ENCODE results near the gene FZD10.

Gene FZD10

DNA sequence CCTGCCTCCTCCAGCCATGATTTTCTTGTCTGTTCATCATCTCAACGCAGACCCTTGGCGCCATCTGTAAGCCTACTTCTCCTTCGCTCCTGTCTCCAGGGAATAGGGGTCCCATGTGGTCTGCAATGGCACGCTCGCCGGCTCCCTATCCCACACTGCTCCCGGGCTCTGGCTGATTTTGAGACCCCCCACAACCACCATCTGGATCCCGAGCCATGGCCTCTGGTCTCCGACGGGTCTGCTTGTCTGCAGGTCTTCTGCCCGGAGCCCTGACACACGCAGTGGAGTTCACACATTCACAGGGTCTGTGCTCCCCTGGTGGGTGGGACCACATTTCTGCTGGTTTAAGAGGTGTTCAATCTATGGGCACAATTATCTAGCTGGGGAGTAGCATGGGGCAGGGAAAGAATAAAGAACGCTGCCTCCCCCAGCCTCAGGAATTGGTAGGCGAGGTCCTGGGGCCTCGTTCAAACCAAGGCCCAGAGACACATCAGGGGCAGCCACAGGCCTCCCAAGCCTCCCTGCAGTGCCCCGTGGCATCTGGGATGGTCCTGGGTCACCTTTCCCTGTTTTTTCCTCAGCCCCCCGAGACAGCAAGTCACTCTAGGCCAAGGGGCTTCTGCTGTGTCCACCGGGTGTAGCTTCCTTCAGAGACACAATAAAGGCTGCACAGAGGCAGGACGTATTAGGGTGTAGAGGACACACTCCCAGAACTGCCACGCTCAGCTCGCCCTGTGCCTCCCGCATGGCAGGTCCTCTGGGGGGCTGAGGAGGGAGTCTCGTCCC, 21.5 kb downstream of the FZD10 start:
- no peak for DNase-seq

DNA sequence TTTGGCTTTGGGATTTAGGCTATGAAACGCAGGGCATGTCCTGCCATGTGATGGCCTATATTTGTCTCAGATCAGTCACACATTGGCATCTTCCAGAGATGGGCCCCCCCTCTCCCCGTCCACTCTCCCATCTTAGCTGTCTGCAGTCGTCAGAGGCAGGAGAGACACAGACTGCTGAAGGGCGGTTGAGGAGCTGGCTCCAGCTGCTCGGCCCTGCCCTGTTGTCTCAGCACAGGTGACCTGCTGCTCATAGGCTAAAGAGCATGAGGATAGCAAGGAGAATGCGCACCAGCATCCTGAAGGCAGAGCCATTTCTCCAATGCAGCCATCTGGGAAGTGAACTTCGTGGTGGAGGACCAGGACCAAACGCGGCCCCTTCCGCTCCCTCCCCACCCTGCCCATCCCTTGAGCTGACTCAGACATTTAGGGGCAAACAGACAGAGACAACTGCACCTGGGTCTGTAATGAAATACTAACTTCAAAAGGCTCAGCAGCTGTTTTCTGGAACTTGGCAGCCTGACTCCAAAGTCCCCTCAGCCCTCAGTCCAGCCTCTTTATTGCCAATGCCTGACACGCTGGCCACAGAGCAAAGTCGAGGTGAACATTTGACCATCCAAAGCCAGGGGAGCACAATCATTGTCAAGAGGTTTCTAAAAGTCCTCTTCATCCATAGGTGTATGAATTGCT, 22.3 kb downstream of the FZD10 start:
- peak; percentile 39 for DNase-seq

GRCh38 chr12:130185455-130186391, 23.5 kb downstream of the FZD10 start:
- DNase-seq = peak; percentile 74

DNA sequence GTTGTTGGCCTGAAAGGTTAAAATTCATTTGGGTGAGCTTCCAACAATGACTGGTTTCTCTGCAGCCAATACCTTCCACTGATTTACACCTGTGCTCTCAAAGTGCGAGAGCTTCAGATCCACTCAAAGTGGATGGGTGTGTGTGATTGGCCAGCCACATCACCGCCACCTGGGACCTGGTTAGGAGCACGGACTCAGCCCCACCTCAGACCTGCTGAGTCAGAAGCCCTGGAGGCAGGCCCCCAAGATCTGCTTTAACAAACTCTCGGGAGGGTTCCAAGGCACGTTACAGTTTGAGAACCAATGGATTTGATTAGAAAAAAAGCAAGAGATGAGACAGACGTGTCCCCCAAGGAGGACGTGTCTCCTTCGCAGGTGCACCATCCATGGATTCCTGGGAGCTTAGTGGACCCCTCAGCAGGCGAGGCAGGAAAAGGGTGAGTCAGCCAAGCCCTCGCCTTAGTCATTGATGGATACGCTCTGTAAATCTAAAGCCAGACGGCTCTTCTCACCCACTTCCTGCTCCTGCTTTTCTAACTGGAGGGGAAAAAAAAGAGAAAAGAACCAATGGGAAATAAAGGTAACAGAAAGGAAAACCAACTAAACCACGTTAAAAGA, 24.5 kb downstream of the FZD10 start:
- DNase-seq = peak; percentile 98

DNA sequence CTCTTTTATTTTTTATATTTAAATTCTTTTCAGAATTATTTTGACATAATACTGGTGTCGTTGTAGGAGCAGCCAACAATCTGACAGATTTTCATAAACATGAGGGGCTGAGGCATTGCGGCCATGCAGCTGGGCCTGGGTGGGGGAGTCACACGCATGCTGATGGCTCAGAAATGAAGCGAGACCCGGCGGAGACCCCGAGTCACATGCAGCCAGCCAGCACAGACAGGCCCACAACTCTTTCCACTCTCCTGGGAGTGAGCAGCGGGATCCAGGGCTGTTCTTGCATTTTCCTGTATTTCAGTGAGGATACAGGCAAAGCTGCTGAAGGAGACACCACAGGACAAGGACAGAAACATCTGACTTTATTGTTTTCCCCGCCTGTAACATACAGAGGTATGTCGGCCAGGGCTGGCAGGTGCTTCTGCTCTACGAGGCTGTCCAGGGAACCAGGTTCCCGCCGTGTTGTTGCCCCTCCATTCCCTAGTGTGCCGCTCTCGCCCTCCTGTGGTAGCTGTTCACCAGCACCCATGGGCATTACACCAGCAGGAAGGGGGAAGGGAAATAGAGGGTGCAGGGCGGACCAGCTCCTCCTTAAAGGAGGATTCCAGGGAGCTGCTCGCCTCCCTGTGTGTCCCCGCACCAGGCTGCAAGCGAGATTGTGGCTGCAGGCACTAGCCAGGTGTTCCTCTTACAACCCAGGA, 30.5 kb downstream of the FZD10 start:
- DNase-seq = peak; percentile 78

DNA sequence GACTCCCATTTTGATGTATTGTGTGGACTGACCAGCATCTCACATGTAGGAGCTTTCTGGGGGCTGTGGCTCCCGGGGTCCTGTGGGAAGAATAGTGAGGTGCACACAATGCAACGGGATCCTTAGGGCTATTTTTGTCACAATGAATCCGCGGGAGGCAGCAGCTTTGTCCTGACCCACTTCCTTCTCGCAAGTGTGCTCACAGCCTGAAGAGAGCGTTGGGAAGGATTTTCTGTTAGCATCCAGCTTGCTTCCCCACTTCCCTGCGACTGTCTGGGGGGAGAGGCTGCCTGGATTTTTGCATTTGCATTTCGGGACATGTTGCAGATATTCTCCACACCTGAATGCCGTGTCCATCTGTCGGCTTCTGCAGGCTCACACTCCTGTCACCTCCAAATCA, 31.9 kb downstream of the FZD10 start:
- DNase-seq = no peak

- no peak for DNase-seq
Observed at GRCh38 chr12:130195369-130195768, 33.1 kb downstream of the FZD10 start.

DNA sequence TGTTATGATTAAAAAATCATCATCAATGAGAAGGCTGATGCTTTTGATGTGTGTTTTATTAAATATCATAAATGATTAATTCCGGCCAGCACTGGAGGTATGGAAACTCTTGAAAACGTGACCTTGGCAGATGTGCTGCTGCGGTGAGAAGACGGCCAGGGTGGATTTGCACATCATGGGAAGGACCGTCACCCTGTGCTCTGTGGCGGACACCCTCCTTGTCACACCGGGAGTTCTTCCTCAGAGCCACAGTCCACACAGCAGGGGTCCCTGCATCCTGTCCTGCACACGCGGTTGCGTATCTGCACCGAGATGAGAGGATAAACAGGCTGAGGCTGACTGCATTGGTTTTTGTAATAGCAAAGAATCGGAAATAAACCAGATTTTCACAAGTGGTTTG, 33.5 kb downstream of the FZD10 start:
- DNase-seq = no peak

DNA sequence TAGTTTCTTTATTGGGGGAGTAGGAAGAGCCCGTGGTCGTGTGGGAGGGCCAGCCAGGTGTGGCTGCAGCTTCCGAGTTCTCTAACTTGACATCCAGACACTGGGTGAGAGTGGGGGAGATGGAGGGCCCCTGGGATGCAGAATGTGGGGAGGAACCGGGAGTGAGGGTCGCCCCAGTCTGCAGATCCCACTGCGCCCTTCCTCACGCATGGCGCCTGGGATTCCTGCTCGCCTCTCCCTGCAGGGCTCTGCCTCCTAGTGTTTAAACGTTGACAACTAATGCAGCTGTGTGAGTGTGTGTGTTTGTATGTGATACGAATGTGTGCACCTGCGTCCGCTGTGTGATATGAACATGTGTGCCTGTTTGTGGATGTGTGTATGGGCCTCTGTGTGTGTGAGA, 34.6 kb downstream of the FZD10 start:
- DNase-seq = no peak

- DNase-seq = no peak
Observed at GRCh38 chr12:130198026-130198662, 35.9 kb downstream of the FZD10 start.

DNA sequence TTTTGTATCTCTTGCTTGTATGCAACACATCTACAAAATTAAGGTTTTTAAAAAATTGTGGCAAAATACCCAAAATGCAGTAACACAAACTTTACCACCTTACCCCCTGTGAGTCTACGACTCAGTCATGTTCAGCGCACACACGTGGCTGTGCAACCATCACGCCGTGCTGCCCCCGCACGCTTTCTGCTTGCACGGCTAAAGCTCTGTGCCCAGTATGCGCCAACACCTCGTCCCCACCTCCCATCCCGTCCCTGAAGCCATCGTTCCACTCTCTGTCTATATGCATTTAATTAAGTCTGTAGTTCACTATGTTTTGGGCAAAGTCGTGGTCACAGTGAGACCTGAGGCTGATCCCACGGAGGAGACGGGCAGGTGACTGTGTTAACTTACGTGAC, 36.4 kb downstream of the FZD10 start:
- DNase-seq = no peak

GRCh38 chr12:130199581-130200390, 37.5 kb downstream of the FZD10 start:
- no peak for DNase-seq

- no peak for DNase-seq
Observed at GRCh38 chr12:130200445-130200844, 38.2 kb downstream of the FZD10 start.

GRCh38 chr12:130201037-130201436, 38.8 kb downstream of the FZD10 start:
- no peak for DNase-seq

- DNase-seq = no peak
Observed at GRCh38 chr12:130202201-130202600, 39.9 kb downstream of the FZD10 start.

DNA sequence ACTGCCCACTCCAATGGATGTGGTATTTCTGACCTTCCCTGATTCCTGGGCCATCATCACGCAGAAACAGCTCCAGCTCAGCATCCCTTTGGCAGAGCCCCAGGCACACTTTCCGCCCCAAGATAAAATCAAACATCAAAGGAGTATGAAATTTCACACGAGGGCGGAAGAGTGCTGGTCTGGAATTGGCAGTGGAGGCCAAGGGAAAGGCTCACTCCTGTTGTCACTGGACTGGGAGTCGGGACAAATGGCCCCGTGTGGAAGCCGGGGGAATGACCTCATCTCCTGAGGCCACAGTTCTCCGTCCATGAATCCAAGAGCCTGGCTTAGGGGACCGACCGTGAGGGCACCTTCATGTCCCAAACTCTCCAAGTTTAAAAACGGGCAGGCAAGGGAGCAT, 40.9 kb downstream of the FZD10 start:
- no peak for DNase-seq

DNA sequence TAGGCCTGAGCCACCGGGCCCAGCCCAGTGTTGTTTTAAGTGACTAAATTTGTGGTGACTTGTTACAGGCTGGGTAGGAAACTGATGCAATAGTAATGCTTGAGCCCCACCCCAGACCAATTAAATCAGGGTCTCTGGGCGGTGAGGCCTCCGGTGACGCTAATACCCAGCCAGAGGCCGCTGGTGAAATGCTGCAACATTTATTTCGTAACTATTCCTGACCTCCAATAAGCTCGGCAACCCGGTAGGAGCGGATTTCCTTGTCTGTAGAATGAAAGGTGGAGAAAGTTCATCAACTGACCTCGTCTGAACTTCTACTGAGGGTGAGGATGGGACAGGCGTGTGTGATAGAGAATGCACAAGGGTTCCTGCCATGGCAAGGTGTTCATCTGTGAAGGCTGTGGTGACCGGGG, 42.3 kb downstream of the FZD10 start:
- DNase-seq = no peak

DNA sequence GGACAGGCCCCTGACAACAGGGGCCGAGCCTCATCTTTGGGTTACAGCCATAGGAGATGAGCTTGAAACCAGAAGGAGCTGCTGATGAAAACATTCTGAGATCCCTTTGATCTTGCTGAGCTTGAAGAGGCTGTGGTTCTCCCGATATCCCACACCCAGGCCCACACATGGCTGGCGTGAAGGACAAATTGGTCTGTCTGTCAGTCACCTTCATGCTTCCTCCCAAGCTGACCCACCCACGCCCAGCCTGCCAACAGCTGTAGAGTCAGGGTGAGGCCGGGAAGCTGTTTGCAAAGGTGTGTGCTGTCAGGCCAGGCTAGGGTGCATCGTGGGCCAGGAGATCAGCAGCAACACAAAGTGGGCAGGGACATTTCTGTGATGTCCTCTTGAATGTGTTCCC, 43.2 kb downstream of the FZD10 start:
- DNase-seq = no peak

- DNase-seq = no peak
Observed at GRCh38 chr12:130212384-130212989, 50.2 kb downstream of the FZD10 start.

- no peak for DNase-seq
Observed at GRCh38 chr12:130213249-130213648, 51.0 kb downstream of the FZD10 start.
